Measurements from ENCODE around the gene PHAF1. TPM values are rescaled to one million over a fixed set of nuclear protein-coding genes. Genes with fewer than 3 reads are reported as not detected.
A peak's percentile ranks its signal among the peaks of the same experiment; 100 is the strongest.

The PHAF1 gene
- total RNA-seq, 1 donor from 2014 or later = 18.5 TPM

DNA sequence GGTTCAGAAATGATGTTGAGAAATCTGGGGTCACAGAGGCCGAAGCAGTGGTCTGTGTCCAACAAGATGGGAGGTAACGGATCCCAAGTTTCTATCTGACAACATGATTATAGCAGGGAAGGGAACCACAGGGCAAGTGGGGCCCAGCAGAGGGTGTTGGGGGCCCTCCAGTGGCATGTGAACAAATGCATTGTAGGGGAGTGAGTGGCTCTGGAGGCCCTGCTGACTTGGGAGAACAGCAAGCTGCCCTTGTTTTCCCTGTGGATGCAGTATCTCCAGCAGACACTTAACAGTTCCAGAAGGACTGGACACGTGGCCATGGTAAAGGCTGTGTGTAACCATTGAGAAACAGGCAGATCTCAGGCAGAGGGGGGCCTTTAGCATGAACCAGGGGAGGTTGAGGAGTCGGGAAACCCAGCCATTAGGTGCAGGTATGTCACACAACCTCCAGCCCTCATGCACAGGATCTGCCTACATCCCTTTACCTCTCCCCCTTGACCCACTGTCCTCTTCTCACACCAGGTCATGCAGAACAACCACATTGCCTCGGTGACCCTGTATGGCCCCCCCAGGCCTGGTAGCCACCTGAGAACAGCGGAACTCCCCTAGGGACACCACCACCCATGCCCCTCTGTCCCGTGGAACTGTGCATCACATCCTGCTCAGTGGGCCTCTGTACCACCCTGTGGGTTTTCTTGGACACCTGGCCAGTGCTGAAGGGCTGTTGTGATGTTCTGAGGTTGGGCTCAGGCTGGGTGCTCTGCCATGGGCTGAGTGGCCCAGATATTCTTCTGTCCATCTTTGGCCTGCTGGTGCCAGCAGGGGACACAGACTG, 37.0 kb downstream of the PHAF1 start:
- no peak for DNase-seq (ENCODE audit: low spot score)

- DNase-seq (ENCODE audit: low spot score) = no peak
Measured at GRCh38 chr16:67147437-67148140, 37.8 kb downstream of the PHAF1 start.

GRCh38 chr16:67148221-67148620, 38.5 kb downstream of the PHAF1 start:
- no peak for DNase-seq (ENCODE audit: low spot score)

DNA sequence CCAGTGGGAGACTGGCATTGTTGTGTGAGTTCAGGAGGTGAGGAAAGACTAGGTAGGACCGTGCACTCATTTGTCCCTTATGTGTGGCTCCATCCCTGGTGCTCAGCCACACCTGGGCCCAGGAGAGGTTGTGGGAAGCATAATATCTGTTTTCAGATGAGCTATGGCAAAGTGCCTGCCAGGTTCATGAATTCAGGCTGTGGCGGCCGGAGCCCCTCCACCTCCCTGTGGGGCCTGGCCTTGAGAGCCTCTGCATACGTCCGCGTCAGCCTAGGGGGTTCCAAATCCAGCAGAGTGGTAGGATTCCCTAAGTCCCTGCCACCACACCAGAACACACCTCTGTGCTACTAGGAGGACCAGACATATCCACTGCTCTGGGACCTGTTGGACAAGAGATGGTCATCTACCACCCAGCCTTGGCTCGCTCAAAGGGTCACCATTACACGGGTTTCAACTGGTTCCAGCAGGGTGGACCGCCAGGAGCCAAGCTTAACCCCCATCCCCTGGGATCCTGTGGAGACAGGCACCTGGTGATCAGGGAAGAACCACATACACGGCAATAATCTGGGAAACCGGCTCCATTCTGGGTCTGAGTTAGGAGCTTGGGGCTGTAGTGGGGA, 39.0 kb downstream of the PHAF1 start:
- no peak for DNase-seq (ENCODE audit: low spot score)

DNA sequence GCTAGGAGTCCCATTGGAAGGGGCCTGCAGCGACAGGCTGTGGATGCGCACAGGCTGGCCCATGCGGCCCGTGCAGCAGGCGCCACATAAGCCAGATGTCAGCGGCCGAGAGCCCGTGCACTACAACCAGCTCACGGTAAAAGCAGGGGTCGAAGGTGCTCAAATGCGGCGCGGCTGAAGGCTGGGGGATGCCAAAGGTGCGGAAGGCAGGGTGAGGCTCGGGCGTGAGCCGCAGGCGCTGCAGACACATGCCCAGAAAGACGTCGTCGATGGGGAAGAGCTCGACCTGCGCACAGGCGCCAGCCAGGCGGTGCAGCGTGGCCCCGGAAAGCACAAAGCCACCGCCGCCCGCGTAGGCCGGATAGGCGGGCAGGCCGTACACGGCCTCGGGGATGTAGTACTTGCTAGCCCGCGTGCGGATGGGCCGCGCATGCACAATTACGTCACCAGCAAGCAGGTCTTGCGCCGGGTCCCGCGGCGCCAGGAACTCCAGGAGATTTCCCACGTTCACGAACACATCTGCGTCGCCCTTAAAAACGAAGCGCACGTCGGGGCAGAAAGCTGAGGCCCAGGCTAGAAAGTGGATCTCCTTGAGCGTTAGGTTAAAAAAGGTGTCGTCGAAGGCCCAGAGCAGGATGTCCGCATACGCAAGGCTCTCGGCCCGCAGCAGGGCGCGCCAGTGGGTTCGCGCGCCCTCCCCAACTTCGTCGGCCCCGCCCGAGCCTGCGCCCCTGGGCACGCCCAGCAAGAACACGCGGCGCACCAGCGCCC, 39.7 kb downstream of the PHAF1 start:
- DNase-seq (ENCODE audit: low spot score) = no peak

DNA sequence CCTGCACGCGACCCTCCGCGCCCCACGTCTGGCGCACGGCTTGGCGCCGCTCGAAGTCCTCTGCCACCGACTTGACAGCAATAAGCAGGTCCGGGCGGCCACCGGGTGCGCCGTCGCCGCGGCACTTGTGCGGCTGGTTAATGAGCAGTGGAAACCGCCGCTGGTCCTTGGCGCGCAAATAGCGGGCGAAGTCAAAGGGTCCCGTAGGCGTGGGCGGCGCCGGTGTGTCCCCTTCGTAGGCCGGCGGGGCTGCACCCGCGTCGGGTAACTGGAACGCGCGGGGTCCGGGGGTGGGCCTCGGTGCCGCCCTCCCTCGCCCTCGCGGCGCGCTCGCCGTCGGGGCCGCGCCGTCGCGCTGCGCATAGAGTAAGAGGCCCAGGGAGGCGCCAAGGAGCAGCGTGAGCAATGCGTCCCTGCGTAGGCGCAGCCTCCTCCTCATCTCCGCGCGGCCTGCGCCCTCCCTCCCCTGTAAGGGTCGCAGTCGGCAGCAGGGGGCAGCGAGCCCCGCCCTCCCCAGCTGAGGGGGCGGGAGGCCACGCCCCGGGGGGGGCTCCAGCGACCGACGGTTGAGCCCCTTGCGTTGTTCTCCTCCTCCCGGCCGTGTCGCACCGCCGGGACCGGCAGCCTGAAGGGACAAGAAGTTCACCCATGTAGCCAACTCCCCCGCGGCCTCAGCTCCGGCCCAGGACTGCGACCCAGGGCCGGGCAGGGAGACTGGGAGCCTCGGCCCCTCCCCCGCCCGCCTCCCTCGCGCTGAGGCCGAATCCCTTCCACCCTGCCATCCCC, 40.5 kb downstream of the PHAF1 start:
- peak; percentile 88 for DNase-seq (ENCODE audit: low spot score)

- peak; percentile 95 for DNase-seq (ENCODE audit: low spot score)
Measured at GRCh38 chr16:67150833-67151396, 41.2 kb downstream of the PHAF1 start, which contains the start of gene B3GNT9. B3GNT9 (minus strand) TSS chr16:67150998; CDS start chr16:67150485, 513 bp downstream.

- DNase-seq (ENCODE audit: low spot score) = no peak
Measured at GRCh38 chr16:67151431-67152097, 41.8 kb downstream of the PHAF1 start.

DNA sequence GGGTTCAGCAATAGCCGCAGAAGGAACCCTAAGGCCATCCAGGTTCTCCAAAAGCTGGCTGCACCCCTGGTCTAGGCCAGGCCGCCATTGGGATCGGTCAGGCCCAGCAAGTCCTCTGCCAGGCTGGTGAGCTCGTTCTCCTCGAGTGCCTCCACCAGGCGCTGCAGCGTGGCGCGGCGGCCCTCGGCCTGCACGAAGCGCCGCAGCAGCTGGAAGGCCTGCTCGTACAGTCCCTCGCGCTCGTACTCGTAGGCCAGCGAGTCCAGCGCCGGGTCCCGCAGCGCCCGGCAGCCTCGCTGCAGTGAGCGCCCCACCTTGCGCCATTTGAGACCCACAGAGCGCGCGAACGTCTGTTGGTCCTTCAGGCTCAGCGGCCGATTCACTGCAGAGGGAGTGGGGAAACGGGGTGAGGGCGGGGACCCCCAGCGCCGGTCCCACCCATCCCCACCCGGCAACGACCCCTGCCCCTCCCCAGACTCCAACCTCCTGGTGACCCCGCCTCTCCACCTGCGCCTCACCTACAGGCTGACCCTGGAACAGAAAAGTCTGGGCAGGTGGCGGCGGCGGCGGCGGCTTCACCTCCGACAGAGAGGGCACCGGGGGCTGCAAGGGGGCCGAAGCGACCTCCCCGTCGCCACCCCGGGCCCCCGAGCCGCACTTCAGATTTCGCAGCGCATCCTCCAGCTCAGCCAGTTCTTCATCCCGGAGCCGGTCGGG, 45.0 kb downstream of the PHAF1 start:
- DNase-seq (ENCODE audit: low spot score) = no peak

DNA sequence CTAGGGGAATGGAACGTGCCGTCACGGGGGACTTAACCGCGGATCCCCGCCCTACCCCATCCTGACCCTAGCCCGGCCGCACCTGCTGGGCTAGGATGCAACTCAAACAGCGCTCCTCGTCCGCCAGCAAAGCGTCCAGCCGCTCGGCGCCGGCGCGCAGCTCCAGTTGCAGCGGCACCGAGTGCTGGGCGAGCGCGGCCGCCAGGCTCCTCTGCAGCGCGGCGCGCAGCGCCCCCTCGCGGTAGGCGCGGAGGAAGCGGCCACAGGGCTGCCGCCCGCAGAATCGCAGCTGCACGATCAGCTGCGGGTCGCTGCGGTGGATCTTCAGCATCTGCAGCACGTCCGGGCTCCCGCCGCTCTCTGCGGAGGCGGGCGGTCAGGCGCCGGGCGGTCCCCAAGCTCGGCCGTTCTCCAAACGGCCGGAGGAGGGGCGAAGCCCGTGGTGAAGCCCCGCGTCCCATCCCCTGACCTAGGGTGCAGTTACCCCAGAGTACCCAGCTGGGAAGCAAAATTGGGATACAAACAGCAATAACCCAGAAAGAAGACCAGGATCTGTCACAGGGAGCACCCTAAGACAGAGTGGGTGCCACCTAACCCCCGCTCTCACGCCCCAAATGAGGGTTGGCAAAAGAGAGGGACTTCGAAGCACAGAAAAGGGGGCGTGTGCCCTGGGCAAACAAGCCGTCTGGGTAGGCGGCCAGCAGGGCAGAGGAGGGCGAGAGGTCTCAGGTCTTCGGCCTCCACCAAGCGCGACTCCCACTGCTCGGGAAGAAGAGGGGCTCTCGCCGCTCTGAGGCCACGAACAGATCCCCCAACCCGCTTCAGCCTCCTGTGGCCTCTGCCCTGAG, 45.8 kb downstream of the PHAF1 start:
- peak; percentile 67 for DNase-seq (ENCODE audit: low spot score)

DNA sequence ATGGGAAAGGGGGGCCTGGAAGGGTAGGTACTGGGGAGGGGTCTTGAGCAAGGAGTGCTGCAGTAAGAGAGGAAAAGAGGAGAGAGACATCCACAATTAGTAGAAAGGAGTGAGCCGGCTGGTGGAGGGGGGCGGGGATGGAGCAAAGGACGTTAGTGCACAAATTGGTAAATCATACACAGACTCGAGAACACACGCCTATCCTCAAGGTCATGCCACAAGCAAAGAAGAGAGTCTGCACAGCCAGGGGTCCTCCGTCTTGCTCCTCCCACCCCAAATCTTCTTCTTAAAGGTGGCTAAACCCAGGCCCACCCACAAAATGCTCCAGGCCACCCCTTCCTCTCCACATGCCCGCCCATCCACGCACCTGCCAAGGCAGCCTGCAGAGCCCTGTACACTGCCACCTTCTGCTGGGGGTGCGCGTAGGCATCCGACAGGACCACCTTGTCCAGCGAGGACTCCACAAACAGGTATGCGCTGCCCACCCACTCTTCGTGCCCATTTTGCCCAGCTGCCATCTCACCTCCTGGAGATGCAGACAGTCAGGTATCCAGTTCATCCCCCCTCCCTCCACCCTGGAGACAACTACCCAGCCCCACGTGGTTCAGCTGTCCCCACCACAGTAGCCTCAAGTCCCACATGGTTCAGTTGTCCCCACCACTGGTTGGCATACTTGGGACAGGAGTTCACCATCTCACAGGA, 46.6 kb downstream of the PHAF1 start:
- DNase-seq (ENCODE audit: low spot score) = no peak

GRCh38 chr16:67157106-67157748, 47.5 kb downstream of the PHAF1 start:
- no peak for DNase-seq (ENCODE audit: low spot score)

GRCh38 chr16:67157892-67158635, 48.3 kb downstream of the PHAF1 start:
- DNase-seq (ENCODE audit: low spot score) = no peak

DNA sequence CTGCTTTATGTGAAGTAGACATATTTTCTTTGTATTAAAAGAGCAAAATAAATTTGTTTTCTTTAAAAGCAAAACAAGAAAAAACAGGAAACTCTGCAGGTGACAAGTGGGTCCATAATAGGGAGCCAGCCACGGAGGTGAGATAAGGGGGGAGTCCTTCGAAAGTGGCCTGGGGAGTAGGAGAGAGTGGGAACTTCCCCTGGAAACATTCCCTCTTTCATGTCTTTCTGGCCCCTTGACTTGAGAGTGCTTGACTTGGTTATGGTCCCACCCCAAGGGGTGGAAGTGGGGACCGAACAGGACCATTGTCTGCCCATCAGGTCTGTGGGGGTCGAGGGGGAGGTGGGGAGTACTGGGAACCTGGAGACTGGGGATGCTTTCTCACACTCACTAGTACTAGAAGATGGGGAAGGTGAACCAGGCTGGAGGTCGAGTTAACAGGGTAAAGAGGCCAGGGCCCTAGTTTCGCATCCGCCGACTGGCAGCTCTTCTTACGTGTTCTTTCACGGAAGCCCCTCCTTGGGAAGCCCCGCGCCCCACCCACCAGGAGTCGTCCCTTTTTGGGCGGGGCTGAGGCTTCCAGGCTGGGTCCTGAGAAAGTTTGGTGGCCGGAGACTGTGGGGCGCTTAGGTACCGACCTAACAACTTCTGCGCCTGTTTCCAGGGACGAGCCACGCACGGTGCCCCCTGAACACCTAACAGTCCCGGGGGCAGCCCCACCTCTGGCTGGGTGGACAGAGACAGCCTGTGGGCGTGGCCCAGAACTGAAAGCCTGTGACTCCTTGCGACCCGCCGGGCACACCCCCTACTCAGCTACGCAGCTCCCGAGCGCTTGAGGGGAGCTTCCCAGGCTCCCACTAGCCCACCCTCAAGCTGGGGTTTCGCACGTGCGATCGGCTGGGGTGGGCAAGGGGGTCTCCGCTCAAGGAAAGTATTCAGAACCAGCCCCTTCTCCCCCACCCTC, 49.2 kb downstream of the PHAF1 start:
- DNase-seq (ENCODE audit: low spot score) = no peak

- DNase-seq (ENCODE audit: low spot score) = no peak
Measured at GRCh38 chr16:67161595-67162058, 51.9 kb downstream of the PHAF1 start.
